Neural cell (in vitro differentiated cells): ENCODE measurements around the gene MAML3.

Experiments used
- CTCF ChIP-seq: fragments of 450-650 bp; IDR thresholded peaks from 2 replicates; pipeline ENCODE4 v1.5.1; 2014; ENCODE audit warnings: antibody characterized with exemption, mild to moderate bottlenecking, moderate library complexity; ENCODE audit not compliant: poor library complexity, severe bottlenecking
- EP300 ChIP-seq: fragments of 450-650 bp; conservative IDR thresholded peaks from 2 replicates; pipeline ENCODE4 v1.6.1; 2014; ENCODE audit warnings: antibody characterized with exemption, mild to moderate bottlenecking, moderate library complexity; ENCODE audit not compliant: poor library complexity, severe bottlenecking

- no peak for TF ChIP-seq EP300
- no peak for TF ChIP-seq CTCF
These were observed 380.2 kb downstream of the MAML3 start for GRCh38 chr4:139773560-139774318.
